GM21390 (cell line): ENCODE results near the gene ZDHHC19.

Experiments
- ATAC-seq: cut with Tn5 transposase; IDR thresholded peaks from one replicate; pipeline ENCODE4 v1.9.1; 2021; ENCODE audit not compliant: unreplicated experiment

The ZDHHC19 gene

DNA sequence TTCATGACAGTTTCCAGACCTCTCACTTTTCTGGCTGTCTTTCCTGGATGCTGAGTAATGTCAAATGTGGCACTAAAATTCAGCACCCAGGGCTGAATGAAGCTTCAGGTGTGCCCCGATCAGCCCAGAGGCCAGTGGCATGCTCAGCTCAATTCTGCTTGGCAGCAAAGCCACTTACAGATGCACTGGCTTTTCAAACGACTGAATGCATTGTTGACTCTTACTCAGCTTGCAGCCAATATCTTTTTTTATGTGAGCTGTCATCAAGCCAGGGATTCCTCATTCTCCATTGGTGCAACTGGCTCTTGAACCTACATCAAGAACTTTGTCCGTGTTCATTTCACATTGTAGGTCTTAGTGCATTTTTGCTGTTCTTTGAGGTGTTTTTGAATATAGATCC, 60.7 kb downstream of the ZDHHC19 start:
- no peak for ATAC-seq

DNA sequence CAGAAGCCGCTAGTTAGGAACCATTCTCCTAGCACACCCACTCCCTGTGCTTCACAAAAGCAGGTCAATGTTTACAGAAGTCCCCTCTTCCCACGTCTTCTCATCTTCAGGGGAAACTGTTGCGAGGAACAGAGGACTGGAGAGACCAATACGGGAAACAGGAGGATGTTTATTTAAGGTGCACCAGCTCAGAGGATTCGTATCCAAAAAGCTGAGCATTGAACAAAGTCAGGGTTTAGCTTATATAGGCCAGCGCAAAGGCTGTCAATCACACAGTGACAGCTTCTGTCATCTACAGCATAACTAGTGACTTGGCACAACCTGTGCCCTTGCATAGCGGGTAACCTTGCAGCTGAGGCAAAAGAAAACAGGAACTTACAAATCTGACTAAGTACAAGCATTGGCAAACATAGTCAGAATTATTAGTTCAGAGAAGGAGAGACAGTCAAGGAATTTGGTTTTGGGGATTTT, 61.3 kb downstream of the ZDHHC19 start:
- ATAC-seq = no peak

DNA sequence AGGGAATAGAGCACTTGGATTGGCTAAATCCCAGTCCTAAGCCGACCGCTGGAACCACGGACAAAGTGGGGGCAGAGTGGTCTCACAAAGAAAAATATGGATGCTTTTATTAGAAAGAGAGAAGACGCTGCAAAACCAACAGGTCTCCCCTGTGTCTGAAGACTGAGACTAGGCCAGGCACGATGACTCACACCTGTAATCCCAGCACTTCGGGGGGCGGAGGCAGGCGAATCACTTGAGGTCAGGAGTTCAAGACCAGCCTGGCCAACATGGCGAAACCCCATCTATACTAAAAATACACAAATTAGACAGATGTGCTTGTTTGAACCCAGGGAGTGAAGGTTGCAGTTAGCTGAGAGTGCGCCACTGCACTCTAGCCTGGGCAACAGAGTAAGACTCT, 61.8 kb downstream of the ZDHHC19 start:
- no peak for ATAC-seq
